HL-60 (cell line): ENCODE data around the gene GP1BB.
"Not testable (repeated sequence)": the region's sequence is repeated elsewhere in the genome, so short reads cannot be mapped to it uniquely, and the experiment has no call there.

Source experiments
- DNase-seq, 2 experiments: peaks; one replicate each; pipeline ENCODE4 v3.0.0-alpha.2; 2010 to 2020; ENCODE audit warnings: low read depth in 1 of 2, low spot score in 1 of 2
- H3K27ac ChIP-seq: fragments of 250-450 bp; sonication (Bioruptor Pico); replicated peaks from 2 replicates; pipeline ENCODE4 v1.5.1; 2020; ENCODE audit warnings: mild to moderate bottlenecking, moderate library complexity
- H3K27me3 ChIP-seq: fragments of 250-450 bp; sonication (Bioruptor Pico); 2 replicates; pipeline ENCODE4 v1.5.1; 2021; ENCODE audit warnings: mild to moderate bottlenecking, moderate library complexity; ENCODE audit not compliant: insufficient read depth, poor library complexity, severe bottlenecking
- H3K4me3 ChIP-seq: replicated peaks from 2 replicates; pipeline ENCODE4 v1.5.1; 2011; ENCODE audit warnings: mild to moderate bottlenecking, control low read depth, low read length; ENCODE audit not compliant: insufficient read depth
- CTCF ChIP-seq: IDR thresholded peaks from one replicate; pipeline ENCODE4 v1.5.1; 2011; ENCODE audit warnings: low read length, control low read depth, inconsistent platforms; ENCODE audit not compliant: insufficient read depth
- GABPA ChIP-seq: IDR thresholded peaks from 2 replicates; pipeline ENCODE4 v1.6.1; 2012; ENCODE audit warnings: low read depth
- POLR2AphosphoS5 ChIP-seq: IDR thresholded peaks from 2 replicates; pipeline ENCODE4 v1.6.1; 2012; ENCODE audit warnings: low read depth
- REST ChIP-seq: IDR thresholded peaks from 2 replicates; pipeline ENCODE4 v1.6.1; 2012; ENCODE audit warnings: low read depth; ENCODE audit not compliant: insufficient replicate concordance
- SPI1 ChIP-seq: IDR thresholded peaks from 2 replicates; pipeline ENCODE4 v1.6.1; 2012; ENCODE audit warnings: low read depth, mild to moderate bottlenecking, borderline replicate concordance

GP1BB gene

GRCh38 chr22:19723983-19724827 lies 866 bp downstream of the GP1BB start:
- TF ChIP-seq SPI1 = no peak
- TF ChIP-seq CTCF = peak; percentile 35
- TF ChIP-seq POLR2AphosphoS5 = no peak; the same call in 1 of the 2 replicates
- no peak for TF ChIP-seq GABPA
- TF ChIP-seq REST = no peak
- peak; percentile 62 to 71 for DNase-seq
- no peak overlapping the region for H3K27ac ChIP-seq
- peaks cover 16% of the 10 kb centered on the region for H3K27me3 ChIP-seq
- H3K4me3 ChIP-seq = peak overlapping the region; percentile 26

GRCh38 chr22:19724927-19725661 lies 1.8 kb downstream of the GP1BB start:
- Histone ChIP-seq H3K4me3 (no peak overlapping the region), H3K27ac (no peak overlapping the region), H3K27me3 (peaks cover 16% of the 10 kb centered on the region)
- TF ChIP-seq REST = no peak
- no peak for TF ChIP-seq CTCF
- TF ChIP-seq GABPA = no peak
- no peak for TF ChIP-seq SPI1
- no peak for TF ChIP-seq POLR2AphosphoS5
- DNase-seq = no peak

- H3K27ac ChIP-seq, H3K4me3 ChIP-seq, DNase-seq: not testable (repeated sequence)
- H3K27me3 ChIP-seq = peaks cover 16% of the 10 kb centered on the region
Observed at GRCh38 chr22:19726064-19726788, 2.9 kb downstream of the GP1BB start.
